Ecto neural progenitor cell (in vitro differentiated cells): ENCODE measurements around the gene PIK3AP1.

Experiments used
- DNase-seq: peaks from one replicate; pipeline ENCODE4 v3.0.0-alpha.2; 2018; ENCODE audit warnings: low spot score

PIK3AP1 gene

DNA sequence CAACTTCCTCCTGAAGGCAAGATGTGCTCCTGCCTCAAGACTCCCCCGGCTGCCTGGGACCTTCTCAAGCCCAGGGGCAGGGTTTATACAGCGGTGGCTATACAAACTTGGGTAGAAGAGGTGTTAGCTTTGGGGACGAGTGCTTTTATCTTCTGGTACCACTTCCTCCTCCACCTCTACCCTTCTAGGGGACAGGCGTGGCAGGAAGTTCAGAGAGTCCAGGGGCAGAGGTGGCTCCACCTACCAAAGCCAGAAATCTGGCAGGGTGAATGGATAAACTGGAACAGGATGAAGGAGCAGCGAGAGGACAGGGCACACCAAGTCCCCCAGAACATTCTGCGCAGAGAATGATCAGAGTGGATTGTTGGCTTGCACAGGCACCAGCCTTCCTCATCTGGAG, 109.5 kb downstream of the PIK3AP1 start:
- no peak for DNase-seq

DNA sequence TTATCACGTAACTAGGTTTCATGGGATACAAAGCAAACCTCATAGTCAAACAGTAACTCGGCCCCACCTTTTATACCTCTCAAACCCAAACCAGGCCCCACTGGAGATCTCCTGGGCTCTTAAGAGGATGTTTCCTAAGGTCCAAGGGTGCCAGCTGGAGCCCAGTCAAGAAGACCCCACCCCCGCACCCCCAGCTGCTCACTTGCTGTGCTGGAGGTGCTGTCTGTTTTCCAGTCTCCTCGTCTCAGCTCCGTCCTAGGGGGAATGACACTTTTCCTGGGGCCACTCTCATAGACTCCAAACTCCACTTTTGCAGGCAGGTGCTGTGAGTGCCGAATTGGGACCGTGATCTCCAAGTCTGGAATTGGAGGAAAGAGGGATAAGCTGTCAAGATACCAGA, 110.8 kb downstream of the PIK3AP1 start:
- DNase-seq: no peak

DNA sequence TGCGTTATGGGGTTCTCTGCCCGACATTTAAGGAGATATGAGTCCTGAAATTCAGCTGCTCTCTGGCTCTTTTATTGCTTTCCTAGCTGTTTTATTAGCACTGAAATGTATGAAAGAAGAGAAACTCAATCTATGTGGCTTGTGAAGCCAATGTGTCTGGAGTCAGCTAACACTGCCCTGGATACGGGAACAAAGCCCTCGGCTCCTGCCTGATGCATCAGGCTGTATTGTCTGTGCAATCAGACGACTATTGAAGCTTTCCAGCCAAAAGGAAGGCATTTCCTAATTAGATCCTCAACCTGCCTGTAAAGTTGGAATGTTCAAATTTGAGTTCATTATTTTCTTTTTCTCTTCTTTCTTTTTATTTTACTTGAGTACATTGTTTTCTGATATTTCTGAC, 111.5 kb downstream of the PIK3AP1 start:
- no peak for DNase-seq

DNA sequence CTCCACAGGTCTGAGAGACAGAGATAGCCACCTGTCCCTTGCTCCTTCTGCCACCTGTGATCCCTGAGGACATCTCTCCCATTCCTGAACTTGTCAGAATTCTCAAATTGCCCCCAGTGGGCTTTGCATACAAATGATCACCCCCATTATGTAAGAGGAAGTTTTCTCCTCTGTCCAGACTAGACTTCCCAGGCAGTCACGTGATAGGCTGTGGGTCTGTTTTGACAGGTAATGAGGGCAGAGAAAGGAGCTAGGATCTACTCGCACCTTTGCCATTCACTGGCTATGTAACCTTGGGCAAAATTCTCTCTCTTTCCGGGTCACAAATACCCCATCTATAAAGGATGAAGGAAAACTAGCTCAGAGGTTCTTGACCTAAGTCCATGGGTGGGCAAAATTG, 112.1 kb downstream of the PIK3AP1 start:
- no peak for DNase-seq

DNA sequence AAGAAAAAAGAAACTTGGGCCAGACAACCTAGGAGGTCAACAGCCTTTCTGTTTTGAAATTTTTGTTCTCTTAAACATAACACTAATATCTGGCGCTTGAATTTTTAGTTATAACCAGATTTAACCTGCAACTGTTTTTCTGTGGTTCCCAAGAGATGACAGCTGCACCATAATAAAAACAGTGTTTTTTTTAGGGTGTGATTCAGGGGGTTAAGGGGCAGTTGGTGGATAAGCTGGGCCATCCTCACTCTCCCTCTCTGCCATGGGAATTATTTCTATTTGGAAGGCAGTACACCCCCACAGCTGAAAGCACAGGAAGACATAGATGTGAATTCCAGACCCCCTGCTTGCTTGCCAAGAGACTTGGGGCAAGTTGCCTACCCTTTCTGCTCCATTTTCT, 113.4 kb downstream of the PIK3AP1 start:
- DNase-seq: no peak

DNA sequence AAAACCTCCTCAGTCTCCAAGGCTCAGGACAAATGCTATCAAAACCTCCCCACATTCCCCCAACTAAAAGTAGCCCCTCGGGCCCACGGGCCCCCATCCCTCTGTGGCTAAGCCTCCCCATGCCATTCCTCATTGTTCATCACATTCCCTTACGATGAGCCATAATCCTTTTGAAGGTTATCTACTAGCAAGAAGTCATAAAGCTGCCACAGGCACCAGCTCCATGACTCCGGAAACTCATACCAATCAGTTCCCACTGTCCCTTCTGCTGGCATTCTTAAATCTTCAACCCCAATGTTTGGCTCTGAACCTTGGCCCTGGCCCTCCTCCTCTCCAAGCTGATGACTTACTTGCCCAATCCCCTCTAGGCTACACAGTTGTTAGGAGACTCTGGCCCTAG, 114.1 kb downstream of the PIK3AP1 start:
- no peak for DNase-seq

DNA sequence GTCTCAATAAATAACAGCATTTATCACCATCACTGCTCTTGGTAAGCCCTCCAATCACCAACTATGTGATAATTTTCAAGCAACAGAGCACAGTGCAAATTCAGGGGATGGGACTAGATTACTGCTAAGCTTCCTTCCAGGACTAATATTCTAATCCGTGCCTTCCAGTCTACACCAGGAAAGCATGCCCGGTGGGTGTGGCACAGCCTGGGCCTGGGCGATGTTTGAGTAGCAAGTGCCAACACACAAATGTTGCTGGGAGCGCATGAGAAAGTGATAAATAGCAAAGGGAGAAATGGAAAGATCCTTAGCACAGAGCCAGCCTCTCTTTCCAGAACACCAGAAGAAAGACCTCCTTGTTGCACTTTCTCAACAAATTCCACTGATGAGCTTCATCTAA, 120.0 kb downstream of the PIK3AP1 start:
- DNase-seq: no peak

DNA sequence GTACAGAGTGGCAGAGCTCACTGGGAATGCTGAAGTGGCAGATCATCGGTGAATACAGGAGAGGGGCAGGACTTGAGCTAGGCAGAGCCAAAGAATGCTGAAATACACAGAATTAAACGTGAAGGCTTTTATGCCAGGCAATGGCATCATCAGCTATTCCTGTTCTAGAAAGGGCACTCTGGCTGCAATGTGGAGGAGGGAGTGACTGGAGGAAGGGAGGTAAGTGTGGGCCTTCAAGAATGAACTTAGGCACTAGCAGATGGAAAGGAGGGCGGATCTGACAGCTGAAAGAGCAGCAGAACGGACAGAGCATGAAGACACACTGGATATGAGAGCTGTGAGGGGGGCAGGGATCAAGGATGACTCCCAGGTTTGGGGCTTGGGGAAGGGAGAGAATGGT, 121.5 kb downstream of the PIK3AP1 start:
- DNase-seq: no peak

DNA sequence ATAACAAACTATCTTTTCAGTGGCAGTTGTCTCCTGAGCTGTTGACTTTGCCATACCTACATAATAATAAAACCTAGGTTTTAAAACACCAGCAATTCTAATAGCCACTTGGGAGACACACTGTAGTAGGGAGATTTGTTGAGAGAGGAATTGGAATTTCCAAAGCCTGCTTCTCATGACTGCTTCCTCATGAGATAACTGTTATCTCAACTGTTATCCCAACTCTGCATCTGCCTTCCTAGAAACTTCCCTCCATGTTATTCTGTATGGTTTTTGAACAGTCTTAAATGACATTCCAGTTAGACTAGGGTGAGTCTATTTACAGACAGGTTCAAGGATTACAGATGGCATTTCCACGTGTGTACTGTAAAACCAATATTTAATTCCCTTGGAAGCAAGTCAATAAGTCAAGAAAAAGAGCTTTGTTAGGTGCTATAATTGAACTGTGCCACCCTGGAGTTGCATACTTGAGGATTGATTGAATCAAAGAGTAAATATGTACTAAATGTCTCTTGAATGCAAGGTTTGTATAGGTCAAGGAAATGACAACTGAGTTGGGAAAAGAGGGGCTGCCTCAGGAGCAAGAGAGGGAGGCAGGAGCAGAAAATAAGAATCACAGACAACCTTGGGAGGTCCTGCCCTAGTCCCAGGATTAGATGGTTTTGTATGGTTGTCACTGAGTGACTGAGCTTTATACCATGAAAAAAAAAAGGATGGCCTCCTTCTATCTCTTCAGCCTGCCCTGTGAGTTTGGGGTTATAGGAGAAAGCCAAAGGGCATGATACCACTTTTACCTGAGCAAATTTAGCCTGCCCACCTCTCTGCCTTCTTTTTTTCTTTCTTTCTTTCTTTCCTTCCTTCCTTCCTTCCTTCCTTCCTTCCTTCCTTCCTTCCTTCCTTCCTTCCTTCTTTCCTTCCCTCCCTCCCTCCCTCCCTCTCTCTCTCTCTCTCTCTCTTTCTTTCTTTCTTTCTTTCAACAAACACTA, 123.6 kb downstream of the PIK3AP1 start:
- DNase-seq: no peak

DNA sequence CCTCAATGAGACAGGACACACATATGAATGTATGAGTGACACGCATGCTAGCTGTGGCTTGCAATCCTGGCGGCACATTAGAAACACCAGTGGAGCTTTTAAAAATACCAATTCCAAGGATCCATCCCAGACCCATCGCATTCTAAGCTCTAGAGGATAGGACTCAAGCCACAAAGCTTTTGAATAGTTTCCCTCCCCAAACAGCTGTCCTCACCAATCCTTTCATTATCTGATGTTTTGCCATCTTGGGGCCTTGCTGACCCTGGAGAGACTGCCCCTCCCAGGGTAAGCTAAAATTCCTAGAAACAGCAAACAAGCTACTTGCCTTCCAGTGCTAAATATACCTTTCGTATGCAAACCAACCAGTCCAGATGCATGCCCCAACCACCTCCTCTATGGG, 124.6 kb downstream of the PIK3AP1 start:
- DNase-seq: no peak

DNA sequence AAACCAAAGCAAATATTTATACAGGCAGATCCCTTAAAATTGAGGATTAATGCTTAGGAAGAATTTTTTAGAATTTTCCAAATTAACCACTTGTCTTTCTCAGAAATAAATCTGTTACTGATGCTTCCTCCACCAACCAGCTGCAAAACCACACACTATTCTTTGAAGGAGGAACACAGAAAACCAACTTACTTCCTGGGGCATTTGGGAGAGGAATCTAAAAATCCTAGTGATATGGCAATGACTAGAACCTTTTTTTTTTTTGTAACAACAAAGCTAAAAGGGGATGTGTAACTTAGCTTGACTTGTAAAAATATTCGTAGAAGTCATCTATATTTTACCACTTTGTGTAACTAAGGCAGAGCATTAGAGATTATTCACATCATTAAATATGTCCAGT, 128.4 kb downstream of the PIK3AP1 start:
- no peak for DNase-seq

DNA sequence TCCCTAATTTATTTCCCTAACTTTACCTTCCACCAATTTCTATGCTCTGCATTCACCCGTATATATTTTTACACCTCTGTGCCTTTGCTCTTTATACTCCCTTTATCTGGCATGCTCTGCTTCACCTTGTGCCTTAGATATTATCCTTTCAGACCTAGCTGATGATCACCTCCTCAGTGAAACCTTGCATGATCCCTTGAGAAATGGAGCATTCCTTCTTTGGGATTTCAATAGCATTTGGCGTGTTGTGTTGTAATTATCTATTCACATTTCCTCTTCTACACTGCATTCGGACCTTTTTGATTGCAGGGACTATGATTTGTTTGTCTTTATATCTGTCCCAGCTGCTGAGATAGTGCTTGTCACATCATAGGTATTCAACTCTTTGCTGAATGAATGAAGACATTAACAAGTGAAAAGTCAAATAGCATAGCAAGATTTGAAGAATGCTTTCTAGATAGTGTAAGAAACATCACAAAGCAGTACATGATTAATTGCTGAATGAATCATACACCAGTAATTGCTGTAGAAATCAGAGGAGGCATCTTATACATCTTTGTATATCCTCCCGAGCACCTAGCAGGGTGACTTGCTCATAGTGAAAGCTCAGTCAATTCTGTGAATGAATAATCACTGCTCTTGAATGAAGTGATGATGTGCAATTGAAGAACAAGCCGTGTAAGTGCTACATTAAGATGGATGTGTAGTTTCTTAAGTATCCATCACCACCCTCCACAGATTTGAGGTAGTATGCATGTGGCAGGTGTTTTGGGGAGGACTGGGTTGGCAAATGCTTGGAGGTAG, 131.5 kb downstream of the PIK3AP1 start:
- no peak for DNase-seq

DNA sequence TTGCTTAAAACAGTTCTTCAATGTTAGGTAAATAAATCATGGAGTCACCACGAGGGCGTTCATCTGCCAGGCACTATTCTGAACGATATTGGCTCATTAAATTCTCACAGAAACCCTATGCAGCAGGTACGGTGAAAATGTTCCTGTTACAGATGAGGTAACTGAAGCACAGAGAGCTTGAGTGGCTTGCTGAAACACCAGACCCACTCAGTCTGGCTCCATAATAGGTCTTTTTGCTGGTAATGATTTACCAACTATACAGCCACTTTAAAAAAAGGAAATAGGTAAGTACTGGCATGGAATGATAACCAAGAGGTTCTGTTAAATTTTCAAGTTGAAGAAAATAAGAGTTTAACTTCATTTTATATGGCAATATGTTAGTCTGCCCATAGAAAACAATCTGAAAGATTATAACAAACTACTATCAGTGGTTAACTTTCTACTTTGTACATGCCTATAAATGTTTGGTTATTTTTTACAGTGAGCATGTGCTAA, 132.2 kb downstream of the PIK3AP1 start:
- DNase-seq: no peak

DNA sequence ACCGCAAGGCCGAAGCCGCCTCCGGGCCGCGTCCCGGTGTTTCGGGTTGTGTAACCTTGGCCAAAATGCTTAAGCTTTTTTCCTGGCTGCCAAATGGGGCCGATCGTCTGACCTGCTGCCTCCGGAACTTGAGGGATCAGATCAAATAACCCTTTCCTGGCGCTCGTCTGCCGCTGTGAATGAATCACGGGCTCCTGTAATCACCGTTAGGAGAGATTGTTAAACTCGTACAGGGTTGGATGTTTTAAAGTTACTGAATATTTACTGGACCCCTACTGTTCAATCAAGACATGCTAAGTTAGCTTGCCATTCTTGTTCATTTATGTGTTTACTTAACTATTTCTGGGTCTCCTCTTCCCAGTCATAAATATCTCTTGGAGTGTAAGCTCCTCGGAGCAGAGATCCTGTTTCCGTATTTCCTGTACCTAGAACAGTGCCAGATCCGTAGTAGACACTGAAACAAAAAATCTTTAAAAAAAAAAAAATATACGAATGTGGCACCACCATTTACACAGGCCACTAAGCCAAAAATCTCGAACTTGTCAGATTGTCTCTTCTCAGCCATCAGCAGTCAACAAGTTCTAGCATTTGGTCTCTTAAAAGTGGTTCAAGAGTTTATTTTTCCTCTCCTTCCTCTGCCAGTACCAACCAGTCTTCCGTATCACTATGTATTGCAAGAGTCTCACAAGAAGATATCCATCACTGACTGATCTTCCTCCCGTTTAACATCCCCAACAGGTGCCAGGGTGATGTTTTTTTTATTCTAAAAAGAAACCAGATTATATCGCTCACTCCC, 132.9 kb downstream of the PIK3AP1 start:
- DNase-seq: no peak

DNA sequence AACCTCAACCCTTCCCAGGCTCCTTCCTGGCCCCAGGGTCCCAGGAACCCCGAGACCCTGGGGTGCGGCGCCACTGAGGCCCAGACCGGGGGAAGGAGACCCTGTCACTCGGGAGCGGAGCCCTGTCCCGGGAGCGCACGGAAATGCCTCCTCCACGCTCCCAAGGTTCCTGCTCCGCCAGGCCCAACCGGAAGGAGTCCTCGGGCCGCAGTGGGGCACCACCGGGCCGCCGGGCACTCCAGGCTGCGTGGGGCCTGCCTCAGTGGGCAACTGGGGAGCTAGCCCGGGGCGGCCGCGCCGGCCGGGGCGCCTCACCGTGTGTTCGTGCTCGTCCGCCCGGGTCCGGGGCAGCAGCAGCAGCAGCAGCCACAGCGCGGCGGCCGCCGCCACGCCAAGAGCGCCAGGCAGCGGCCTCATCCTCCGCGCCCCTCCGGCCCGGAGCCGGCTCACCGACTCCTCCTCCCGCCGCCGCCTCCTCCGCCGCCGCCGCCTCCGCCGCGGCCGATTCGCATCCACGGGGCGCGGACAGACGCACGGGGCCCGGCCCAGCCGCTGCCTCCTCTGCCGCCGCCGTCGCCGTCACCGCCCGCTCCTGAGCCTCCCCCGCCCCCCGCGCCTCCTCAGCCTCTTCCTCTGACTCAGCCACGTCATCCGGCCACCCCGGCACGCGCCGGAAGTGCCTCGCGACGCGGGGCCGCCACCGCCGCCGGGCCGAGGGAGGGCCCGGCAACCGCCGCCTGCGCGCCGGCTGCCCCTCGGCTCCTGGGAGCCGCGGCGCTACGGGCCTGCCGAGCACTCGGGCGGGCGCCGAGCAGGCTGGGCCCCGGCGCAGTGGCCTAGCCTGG, 133.7 kb downstream of the PIK3AP1 start, which contains the start of gene TM9SF3:
Gene TM9SF3, minus strand, starts transcription at position 594 of the 845 bp plus-strand sequence. Its CDS starts 177 bp downstream, at position 417.
- DNase-seq: peak; percentile 94

DNA sequence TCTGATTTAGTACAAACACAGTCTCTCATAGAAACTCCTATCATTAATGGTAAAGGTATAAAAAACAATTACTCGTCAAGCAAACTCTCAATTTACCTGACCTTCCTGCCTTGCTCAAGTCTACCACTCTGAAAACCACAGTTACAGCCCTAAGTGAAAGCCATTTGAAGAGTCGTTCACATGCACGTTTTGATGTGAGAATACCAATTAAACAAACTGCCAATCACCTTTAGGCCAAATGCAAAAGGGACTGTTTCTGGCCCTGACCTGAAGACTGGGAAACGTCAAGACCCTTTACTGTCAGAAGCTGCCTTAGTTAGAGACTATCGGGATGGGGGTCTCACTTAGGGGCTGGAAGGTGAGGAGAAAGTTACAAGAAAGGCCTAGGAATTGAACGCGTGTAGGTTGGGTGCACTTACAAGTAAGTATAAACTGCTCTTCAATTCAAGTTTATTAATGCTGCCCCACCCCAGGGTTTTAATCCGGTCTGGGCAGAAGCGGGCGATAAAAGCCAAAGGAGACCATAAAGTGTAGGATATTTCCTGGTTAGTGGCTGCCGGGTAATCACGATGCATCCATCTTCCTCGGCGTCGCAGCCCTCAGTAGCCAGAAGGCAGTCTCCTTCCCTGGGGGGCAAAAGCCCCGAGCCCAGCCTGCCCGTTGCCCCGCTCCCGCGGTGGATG, 134.4 kb downstream of the PIK3AP1 start:
- DNase-seq: no peak

DNA sequence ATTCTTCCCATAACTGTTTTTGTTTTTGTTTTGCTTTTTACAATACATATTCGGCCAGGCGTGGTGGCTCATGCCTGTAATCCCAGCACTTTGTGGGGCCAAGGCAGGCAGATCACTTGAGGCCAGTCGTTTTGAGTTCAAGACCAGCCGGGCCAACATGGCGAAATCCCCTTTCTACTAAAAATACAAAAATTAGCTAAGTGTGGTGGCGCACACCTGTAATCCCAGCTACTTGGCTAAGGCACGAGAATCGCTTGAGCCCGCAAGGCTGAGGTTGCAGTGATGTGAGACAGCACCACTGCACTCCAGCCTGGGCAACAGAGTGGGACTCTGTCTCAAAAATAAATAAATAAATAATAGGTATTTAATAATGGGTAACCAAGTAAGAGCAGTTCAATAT, 135.8 kb downstream of the PIK3AP1 start:
- no peak for DNase-seq

DNA sequence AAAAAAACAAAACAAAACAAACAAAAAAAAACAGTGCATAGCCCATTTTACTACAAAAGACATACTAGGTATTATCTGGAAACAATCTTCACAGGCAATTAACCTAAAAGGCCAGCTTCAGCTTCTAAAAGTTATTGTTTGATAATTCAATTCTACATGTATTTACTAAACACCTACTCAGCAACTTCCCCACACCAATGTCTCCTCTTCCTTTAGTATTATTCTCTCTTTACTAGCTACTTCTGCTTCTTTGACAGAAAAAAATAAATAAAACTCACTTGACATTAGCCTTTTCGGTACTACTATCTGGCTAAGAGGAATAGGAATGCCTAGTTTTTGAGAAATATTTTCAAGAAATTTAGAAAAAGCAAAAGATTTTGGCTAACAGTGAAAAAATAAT, 136.3 kb downstream of the PIK3AP1 start:
- no peak for DNase-seq

DNA sequence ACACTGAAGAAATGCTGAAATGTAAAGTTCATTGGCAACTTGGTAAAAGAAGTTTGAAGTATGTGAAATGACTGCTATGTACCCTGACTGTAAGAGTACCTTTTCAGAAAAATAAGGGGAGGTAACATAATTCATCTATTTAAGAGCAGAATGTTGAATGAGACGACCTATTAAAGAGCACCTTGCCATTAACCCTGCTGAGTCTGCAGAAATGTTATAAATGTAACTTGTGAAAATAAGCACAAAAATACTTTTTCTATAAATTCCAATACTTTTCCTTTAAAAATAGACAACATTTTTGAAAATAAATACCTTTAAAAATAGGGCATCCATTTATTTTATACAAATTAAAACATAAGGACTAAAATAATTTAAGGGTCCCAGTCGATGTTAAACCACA, 141.2 kb downstream of the PIK3AP1 start:
- no peak for DNase-seq

DNA sequence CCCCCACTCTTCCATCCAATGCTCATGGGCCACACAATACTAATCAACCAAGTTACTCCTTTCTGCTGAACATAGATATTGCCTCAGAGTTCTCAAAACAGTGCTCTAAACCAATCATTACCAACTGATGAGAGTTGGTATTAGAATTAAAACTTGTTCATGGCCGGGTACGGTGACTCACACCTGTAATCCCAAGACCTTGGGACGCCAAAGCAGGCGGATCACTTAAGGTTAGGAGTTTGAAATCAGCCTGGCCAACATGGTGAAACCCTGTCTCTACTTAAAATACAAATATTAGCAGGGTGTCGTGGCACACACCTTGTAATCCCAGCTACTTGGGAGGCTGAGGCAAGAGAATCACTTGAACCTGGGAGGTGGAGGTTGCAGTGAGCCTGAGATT, 141.7 kb downstream of the PIK3AP1 start:
- DNase-seq: no peak
